Kidney (tissue), 14 donors: ENCODE measurements around the gene FSTL3. TPM values are rescaled to one million over a fixed set of nuclear protein-coding genes. Genes with fewer than 3 reads are reported as not detected.
A peak's percentile ranks its signal among the peaks of the same experiment; 100 is the strongest.

Source experiments
- DNase-seq, 5 donors: peaks; one replicate each; pipeline ENCODE4 v3.0.0-alpha.2; 2013 to 2020
- FAIRE-seq: peaks from 2 replicates; lab custom pipeline; 2012; peaks lifted over from hg19 to GRCh38; lab: Jason Lieb, UNC
- H3K27ac ChIP-seq, 2 donors: one replicate each; pipeline ENCODE4 v1.7.0; 2013; ENCODE audit warnings: low read depth in 2 of 2, low read length in 2 of 2, inconsistent platforms in 1 of 2
- H3K27me3 ChIP-seq: one replicate; pipeline ENCODE4 v1.7.1; 2013; ENCODE audit warnings: low read length, inconsistent platforms; ENCODE audit not compliant: control insufficient read depth, insufficient read depth
- H3K36me3 ChIP-seq, 3 donors: one replicate each; pipeline versions ENCODE4 v1.7.0 to v1.7.1; 2013; ENCODE audit warnings: low read length in 3 of 3, control low read depth in 1 of 3, inconsistent platforms in 1 of 3; ENCODE audit not compliant: insufficient read depth in 3 of 3, control insufficient read depth in 2 of 3
- H3K4me1 ChIP-seq, 3 donors: one replicate each; pipeline versions ENCODE4 v1.7.0 to v1.7.1; 2013; ENCODE audit warnings: low read length in 3 of 3, inconsistent platforms in 1 of 3, low read depth in 1 of 3; ENCODE audit not compliant: control insufficient read depth in 2 of 3, insufficient read depth in 2 of 3
- H3K4me3 ChIP-seq, 3 donors: one replicate each; pipeline versions ENCODE4 v1.7.0 to v1.8.1; 2013; ENCODE audit warnings: low read length in 3 of 3, control low read depth in 1 of 3, inconsistent platforms in 1 of 3
- H3K9ac ChIP-seq, 3 donors: one replicate each; pipeline versions ENCODE4 v1.7.0 to v1.7.1; 2013; ENCODE audit warnings: low read length in 3 of 3, control low read depth in 1 of 3, inconsistent platforms in 1 of 3
- H3K9me3 ChIP-seq, 3 donors: one replicate each; pipeline versions ENCODE4 v1.7.0 to v1.7.1; 2013; ENCODE audit warnings: low read length in 3 of 3, control low read depth in 1 of 3, inconsistent platforms in 1 of 3; ENCODE audit not compliant: control insufficient read depth in 2 of 3, insufficient read depth in 1 of 3
- intact Hi-C: fragments of 100-400 bp; cut with DNase I; formaldehyde crosslinking; loops from one replicate; pipeline ENCODE4 v1.11.1; 2022
- polyA plus RNA-seq: library from polyadenylated mRNA; stranded (reverse); fragments of 350-450 nt; fragmentation: Illumina TruSeq; extraction: RNeasy Lipid Tissue Mini Kit (QIAGEN cat#74804); gene quantifications from one replicate; pipeline ENCODE4 v1.2.3, GENCODE V29; 2014; ENCODE audit warnings: low read depth, low replicate concordance; ENCODE audit not compliant: insufficient read depth
- total RNA-seq: library from RNA; stranded (reverse); fragmentation: NEBNext Ultra II Directional; extraction: Animal tissue kit (Norgen Biotek cat#: 25700); gene quantifications from one replicate; pipeline ENCODE4 v1.2.1, GENCODE V29; 2021
- TF ChIP-seq, protein P1 (sequence below): IDR thresholded peaks from 3 replicates; pipeline ENCODE4 v1.5.1; 2012; ENCODE audit warnings: mild to moderate bottlenecking, moderate library complexity, borderline replicate concordance; ENCODE audit not compliant: insufficient read depth; ENCODE audit errors: extremely low read depth
- donor health status: control.
- donor health status: control.
- donor health status: control.
- donor health status: control.
- donor health status: control.
- donor health status: DM: yes; HTN: yes; CAD: no.
- donor health status: Normal renal cell carcinoma (clear cell type).

Gene FSTL3
- total and polyA plus RNA-seq, 2 donors from 2014 or later: 23.9 to 63.0 TPM

DNA sequence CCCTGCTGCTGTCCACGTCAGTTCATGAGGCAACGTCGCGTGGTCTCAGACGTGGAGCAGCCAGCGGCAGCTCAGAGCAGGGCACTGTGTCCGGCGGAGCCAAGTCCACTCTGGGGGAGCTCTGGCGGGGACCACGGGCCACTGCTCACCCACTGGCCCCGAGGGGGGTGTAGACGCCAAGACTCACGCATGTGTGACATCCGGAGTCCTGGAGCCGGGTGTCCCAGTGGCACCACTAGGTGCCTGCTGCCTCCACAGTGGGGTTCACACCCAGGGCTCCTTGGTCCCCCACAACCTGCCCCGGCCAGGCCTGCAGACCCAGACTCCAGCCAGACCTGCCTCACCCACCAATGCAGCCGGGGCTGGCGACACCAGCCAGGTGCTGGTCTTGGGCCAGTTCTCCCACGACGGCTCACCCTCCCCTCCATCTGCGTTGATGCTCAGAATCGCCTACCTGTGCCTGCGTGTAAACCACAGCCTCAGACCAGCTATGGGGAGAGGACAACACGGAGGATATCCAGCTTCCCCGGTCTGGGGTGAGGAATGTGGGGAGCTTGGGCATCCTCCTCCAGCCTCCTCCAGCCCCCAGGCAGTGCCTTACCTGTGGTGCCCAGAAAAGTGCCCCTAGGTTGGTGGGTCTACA, 6.6 kb downstream of the FSTL3 start:
- no peaks in the 10 kb centered on the region for H3K36me3 ChIP-seq
- no peaks in the 10 kb centered on the region for H3K27me3 ChIP-seq
- H3K9me3 ChIP-seq: no peaks in the 10 kb centered on the region
- FAIRE-seq (no peak), DNase-seq (peak in 2 of 5 donors; percentile 65 to 83)
- intact Hi-C loops: no loop called here
- H3K4me3 ChIP-seq: no peak overlapping the region
- H3K4me1 ChIP-seq: peaks cover 0 to 4% (median 0%) of the 10 kb centered on the region in 3 donors
- TF ChIP-seq, protein P1, sequence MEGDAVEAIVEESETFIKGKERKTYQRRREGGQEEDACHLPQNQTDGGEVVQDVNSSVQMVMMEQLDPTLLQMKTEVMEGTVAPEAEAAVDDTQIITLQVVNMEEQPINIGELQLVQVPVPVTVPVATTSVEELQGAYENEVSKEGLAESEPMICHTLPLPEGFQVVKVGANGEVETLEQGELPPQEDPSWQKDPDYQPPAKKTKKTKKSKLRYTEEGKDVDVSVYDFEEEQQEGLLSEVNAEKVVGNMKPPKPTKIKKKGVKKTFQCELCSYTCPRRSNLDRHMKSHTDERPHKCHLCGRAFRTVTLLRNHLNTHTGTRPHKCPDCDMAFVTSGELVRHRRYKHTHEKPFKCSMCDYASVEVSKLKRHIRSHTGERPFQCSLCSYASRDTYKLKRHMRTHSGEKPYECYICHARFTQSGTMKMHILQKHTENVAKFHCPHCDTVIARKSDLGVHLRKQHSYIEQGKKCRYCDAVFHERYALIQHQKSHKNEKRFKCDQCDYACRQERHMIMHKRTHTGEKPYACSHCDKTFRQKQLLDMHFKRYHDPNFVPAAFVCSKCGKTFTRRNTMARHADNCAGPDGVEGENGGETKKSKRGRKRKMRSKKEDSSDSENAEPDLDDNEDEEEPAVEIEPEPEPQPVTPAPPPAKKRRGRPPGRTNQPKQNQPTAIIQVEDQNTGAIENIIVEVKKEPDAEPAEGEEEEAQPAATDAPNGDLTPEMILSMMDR: no peak
- H3K9ac ChIP-seq: no peak overlapping the region
- H3K27ac ChIP-seq: no peak overlapping the region

DNA sequence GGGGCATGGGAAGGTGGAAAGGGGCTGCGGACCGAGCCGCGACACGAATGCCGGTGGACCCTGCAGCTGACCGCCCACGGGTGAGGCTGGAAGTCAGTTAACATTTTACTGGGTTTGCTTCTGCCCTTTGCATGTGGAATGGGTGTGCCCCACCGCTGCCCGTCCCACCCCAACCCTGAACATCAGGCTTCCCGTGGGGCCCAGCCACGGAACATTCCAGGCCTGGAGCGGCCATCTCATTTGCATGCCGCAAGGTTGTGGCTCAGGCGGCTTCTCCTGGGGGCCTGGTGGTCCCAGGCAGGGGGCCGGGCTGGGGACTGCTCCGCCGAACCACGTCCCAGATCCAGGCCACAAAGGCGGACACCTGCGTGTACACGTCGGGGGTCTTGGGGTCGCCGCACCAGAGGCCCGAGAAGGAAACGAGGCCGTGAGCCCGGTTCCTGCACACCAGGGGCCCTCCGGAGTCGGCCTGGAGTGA, 9.3 kb downstream of the FSTL3 start:
- Histone ChIP-seq H3K4me3 (no peak overlapping the region), H3K9me3 (no peaks in the 10 kb centered on the region), H3K36me3 (no peaks in the 10 kb centered on the region), H3K27me3 (no peaks in the 10 kb centered on the region), H3K27ac (no peak overlapping the region), H3K4me1 (no peaks in the 10 kb centered on the region), H3K9ac (no peak overlapping the region)
- intact Hi-C loops: no loop called here
- FAIRE-seq (no peak), DNase-seq (peak in 2 of 5 donors; percentile 52 to 69)
- TF ChIP-seq, protein P1: no peak

GRCh38 chr19:686589-687297, 10.6 kb downstream of the FSTL3 start:
- no peak overlapping the region for H3K27ac ChIP-seq
- DNase-seq: peak in 2 of 5 donors; percentile 41 to 64
- no peaks in the 10 kb centered on the region for H3K36me3 ChIP-seq
- no peaks in the 10 kb centered on the region for H3K27me3 ChIP-seq
- TF ChIP-seq, protein P1: no peak
- intact Hi-C loops: no loop called here
- no peak overlapping the region for H3K9ac ChIP-seq
- no peak overlapping the region for H3K4me3 ChIP-seq
- no peaks in the 10 kb centered on the region for H3K9me3 ChIP-seq
- no peaks in the 10 kb centered on the region for H3K4me1 ChIP-seq
- FAIRE-seq: no peak
